ENCODE measurements around the gene RAB40A.

The RAB40A gene

GRCh38 chrX:103519389-103519788, at the start of gene RAB40A:
Gene RAB40A, minus strand, starts transcription at chrX:103519489. Its CDS starts 18,733 bp downstream, at chrX:103500756.
- no peak within 1 kb of the TSS for H3K4me3 ChIP-seq (ENCODE audit: low read depth, low read length)
- TF ChIP-seq CTCF (IDR thresholded peaks at IDR 0.05; ENCODE audit: control insufficient read depth, extremely low read depth, insufficient read depth) = no peak
- DNase-seq (ENCODE audit: low read depth) = no peak

GRCh38 chrX:103565752-103566151, 46.5 kb upstream of the RAB40A start:
- no peak for DNase-seq (ENCODE audit: low read depth)
- H3K4me3 ChIP-seq (ENCODE audit: low read depth, low read length) = no peak overlapping the region
- no peak for TF ChIP-seq CTCF (IDR thresholded peaks at IDR 0.05; ENCODE audit: control insufficient read depth, extremely low read depth, insufficient read depth)

GRCh38 chrX:103565197-103565596, 45.9 kb upstream of the RAB40A start:
- DNase-seq (ENCODE audit: low read depth) = no peak
- no peak for TF ChIP-seq CTCF (IDR thresholded peaks at IDR 0.05; ENCODE audit: control insufficient read depth, extremely low read depth, insufficient read depth)
- H3K4me3 ChIP-seq (ENCODE audit: low read depth, low read length) = no peak overlapping the region

GRCh38 chrX:103562801-103563200, 43.5 kb upstream of the RAB40A start:
- no peak for DNase-seq (ENCODE audit: low read depth)
- no peak overlapping the region for H3K4me3 ChIP-seq (ENCODE audit: low read depth, low read length)
- no peak for TF ChIP-seq CTCF (IDR thresholded peaks at IDR 0.05; ENCODE audit: control insufficient read depth, extremely low read depth, insufficient read depth)

- TF ChIP-seq CTCF (IDR thresholded peaks at IDR 0.05; ENCODE audit: control insufficient read depth, extremely low read depth, insufficient read depth) = no peak
Observed at GRCh38 chrX:103560256-103560655, 41.0 kb upstream of the RAB40A start.

GRCh38 chrX:103556963-103557612, 37.8 kb upstream of the RAB40A start:
- H3K4me3 ChIP-seq (ENCODE audit: low read depth, low read length) = no peak overlapping the region
- no peak for TF ChIP-seq CTCF (IDR thresholded peaks at IDR 0.05; ENCODE audit: control insufficient read depth, extremely low read depth, insufficient read depth)
- no peak for DNase-seq (ENCODE audit: low read depth)

More at GRCh38 chrX:103560256-103560655, 41.0 kb upstream of the RAB40A start:
- no peak overlapping the region for H3K4me3 ChIP-seq (ENCODE audit: low read depth, low read length)
- no peak for DNase-seq (ENCODE audit: low read depth)
